GM19035 (cell line): Measurements from ENCODE around the gene GALNT9.

ENCODE experiments used
- ATAC-seq: cut with Tn5 transposase; IDR thresholded peaks from one replicate; pipeline ENCODE4 v1.9.1; 2021; ENCODE audit not compliant: unreplicated experiment

GALNT9 gene

DNA sequence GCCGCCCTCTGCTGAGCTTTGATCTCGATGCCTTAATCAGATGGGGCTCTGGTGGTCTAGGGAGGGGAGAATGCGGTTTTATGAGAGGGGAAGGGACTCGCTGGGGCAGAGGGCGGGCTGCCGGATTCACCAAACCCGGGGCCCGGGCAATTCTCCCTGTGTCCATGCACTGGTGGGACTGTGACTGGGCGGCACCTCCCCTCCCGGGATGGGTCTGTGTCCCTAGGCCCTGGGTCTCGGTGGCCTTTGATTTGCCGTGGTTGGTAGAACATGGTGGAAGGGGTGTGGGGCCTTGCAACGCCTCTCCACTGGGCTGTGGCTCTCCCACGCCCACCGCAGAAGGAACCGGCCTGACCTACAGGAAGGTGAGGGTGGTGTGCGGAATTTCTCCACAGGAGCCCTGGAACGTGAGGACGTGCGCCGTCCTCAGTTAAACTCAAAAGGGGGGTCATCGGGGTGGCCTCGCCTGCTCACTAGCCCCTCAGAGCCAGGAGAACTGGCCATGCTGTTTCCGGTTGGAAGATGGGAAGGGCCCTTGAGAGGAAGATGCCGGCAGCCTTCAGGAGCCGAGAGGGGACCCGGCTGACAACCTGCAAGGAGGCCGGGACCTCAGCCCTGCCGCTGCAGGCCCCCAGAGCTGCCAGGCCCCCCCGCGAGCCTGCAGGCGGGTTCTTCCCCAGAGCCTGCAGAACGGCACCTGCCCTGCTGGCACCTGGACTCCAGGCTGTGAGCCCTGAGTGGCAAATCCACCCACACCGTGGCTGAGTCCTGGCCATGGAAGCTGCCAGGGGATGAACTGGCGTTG lies 141.5 kb downstream of the GALNT9 start:
- no peak for ATAC-seq

DNA sequence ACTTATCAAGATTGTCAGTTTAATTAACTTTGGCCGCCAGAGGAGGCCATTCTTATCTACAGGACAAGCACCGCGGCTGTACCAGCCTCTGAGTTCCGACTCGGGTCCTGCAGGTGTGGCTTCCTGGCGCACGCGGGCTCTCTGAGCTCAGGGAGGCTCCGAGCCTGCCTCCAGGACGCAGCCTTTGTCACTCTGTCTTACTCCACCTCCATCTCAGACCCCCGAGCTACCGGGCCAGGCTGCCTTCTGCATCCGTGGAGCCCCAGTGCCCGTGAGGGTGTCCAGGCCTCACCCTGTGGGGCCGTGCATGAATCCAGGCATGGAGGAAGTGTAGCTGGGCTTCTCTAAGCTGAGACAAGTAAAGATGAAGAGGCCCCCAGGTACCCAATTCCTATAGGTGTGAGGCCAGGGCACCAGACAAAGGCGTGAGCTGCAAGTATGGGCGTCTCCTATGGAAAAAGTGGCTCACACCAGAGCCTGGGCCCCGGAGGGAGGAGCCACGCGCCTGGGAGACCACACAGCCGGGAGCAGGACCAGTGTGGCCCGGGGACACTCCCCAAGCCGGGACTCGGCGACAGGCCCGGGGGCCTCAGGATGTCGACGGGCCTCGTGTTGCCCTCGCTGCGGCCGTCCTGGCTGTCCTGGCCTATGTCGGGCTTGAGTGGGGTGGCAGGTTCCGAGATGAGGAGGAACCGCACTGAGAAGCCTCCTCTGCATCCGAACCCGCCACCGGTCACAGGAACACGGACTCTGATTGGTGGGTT lies 142.3 kb downstream of the GALNT9 start:
- no peak for ATAC-seq

DNA sequence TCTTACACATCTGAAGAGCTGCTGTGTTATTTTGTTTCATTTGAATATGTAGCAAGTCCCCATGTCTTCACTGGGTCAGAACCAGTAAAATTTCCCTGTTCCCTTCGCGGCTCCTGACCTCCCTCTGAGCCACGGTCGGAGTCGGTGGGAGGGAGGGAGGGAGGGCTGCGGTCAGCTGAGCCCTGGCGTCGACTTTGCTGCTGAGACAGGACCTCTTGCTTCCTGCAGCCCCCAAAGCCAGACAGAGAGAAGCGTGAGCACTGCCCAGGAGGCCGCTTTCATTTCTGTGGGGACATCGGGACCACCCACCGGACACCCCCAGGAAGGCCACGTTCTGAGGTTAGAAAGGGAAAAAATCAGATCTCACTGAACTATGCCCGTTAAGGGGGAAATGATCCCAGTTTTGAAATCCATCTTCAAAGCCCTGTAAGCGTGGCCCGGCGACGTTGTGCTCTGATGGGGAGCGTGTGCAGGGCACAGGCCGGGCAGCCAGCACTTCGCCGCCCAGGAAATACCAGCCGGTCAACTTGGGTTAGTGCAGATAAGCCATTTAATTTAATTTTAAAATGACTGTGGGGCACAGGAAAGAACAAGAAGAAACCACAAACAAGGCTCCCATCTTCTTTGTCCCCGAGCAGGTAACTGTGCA lies 143.1 kb downstream of the GALNT9 start:
- ATAC-seq: no peak

DNA sequence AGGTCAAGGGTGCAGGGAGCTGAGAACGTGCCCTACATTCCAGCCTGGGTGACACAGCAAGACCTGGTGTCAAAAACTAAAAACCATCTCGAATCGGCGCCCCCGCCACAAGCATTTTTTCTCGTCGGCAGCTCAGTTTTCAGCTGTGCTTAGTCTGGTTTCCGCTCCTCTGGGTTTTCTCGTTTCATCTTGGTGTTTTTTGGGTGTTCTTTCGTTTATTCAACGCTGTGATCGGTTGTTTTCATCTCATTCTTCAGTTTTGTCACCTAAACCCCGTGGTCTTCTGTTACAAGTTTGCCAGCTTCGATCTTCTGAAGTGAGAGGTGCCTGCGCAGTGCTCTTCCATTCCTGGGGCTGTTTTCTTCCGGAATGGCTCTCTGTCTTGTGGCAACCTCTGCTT lies 143.7 kb downstream of the GALNT9 start:
- ATAC-seq: no peak

DNA sequence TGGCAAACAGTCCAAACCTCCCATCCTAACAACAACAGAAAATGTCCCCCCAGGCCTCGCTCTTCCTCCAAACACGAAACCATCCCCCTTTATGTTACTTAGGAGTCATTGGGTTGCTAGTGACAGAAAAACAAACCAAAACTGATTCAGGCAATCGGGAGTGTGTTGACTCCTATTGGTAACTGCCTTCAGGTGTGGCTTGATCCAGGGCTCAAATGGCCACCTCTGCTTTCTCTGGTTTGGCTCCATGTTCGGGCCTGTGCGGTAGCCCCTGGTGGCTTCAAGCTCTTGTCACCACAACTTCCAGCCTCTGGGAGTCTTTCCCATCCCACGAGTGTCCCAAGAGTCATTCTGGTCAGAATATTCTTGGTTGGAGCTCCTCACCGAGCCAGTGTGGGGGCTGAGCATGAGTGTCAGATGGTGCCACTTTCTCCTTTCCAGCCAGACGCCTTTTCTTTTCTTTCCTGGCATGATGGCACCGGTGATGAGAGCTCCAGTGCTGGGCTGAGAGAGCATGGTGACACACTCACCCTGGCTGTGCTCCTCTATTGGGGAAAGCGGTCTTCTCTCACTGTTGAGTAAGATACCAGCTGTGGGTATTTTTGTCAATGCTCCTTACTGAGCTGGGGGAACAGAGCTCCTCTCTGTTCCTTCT lies 146.6 kb downstream of the GALNT9 start:
- ATAC-seq: no peak

DNA sequence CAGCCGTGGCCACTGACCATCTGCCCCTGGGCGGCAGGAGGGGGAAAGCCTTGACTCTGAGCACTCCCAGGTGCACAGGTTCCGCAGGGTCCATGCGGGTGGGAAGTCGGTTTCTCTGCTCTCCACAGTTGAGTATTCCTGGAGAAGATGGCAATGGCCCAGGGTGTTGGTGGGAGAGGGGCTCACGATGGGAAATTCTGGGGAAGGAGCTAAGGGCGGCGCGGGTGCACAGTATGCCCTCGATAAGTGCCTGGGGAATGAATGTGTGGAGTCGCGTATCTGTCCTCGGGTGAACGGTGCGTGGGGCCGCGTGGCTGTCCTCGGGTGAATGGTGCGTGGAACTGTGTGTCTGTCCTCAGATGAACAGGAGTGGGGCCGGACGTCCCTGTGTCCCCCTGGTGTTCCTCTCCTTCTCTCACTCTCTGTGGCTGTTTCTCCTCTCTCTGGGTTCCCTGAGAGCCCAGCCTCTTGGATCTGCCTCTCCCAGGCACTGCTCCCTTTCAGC lies 147.1 kb downstream of the GALNT9 start:
- ATAC-seq: no peak

DNA sequence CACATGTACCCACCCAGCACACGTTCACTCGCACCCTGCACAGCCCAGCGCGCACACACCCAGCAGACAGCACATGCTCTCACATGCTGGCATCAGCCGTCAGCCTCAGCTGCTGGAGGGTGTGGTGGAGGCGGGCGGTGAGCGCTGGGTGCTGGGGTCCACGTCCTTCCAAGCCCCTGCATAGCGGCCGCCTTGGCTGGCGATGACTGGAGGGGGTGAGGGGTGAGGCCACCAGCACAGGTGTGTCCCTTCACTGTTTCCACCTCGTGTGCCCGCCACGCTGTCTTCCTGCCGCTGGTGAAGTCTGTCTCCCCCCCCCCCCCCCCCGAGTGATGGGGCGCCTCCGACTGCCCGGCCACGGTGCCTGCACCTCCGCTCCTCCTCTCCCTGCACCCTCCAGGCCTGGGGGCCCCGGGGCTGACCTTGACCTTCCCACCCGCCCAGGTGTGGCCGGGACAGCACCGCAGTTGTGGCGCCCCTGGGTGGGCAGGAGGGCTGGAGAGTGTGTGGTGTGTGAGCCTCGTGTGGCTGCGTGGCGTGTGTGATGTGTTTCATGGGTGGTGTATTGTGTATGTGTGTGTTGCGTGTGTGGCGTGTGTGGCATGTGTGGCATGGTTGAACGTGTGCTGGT lies 147.7 kb downstream of the GALNT9 start:
- ATAC-seq: no peak

DNA sequence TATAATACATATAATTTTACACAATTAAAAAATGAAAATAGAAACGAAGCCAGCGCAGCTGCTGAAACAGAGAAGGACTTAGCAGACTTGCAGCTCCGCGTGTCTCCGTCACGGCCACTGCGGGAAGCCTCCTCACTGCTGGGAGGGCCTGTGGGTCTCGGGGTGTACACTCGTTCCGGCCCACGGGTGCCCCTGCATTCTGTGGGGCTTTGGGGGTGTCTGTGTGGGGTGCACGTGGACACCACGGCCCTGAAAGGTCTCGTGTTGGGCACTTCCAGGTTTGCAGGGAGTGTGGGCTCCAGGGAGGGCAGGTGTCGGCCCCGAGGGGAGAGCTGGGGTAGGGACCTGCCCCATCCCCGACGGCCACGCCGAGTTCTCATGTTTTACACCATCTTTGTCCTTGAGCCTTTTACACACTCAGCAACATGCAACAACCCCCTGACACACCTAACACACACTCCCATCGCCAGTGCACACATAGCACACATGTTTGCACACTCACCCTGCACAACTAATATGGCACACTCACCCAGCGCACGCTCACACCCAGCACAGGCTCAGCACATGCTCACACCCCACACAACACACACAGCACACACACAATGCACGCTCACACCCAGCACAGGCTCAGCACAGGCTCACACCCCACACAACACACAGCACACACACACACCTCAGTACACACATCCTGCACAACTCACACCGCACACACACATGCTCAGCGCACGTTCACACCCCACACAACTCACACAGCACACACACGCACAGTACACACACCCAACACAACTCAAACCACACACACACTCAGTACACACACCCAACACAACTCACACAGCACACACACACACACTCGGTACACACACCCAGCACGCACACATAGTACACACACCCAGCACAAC lies 148.5 kb downstream of the GALNT9 start:
- ATAC-seq: no peak

DNA sequence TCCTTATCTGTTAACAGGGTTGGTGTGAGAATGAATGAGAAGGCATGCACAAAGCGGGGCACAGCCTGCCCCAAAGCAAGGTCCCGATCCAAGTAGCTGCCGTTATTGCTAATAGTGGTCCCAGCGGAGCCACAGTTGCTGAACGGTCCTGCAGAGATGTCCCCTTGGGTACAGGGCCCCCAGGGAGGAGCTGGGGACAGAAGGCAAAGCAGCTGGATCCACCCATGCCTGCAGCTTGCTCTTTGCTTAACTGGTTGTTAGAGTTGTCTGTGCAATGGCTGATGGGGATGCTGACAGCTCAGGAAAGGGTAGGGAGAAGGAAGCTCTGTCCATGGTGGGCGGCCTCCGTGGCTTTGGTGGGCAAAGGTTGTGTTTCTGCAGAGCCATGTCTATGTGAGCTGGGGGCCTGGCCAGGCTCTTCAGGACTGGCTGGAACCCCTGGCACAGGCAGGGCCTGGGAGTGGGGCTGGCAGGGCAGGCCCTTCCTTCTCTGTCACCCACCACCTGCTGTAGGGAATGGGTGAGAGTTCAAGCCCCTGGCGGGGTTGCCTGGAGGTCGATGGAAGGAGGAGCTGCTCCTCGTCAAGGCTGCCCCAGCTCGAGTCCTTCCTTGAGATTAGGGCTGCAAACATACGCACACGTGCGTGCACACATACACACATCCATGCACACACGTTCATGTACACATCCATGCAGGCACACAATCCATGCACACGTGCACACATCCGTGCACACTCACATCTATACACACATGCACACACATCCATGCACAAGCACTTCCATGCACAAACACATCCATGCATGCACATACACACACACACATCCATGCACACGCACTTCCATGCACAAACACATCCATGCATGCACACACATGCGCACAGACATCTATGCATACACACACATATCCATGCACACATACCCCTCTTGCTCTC lies 149.7 kb downstream of the GALNT9 start:
- no peak for ATAC-seq

DNA sequence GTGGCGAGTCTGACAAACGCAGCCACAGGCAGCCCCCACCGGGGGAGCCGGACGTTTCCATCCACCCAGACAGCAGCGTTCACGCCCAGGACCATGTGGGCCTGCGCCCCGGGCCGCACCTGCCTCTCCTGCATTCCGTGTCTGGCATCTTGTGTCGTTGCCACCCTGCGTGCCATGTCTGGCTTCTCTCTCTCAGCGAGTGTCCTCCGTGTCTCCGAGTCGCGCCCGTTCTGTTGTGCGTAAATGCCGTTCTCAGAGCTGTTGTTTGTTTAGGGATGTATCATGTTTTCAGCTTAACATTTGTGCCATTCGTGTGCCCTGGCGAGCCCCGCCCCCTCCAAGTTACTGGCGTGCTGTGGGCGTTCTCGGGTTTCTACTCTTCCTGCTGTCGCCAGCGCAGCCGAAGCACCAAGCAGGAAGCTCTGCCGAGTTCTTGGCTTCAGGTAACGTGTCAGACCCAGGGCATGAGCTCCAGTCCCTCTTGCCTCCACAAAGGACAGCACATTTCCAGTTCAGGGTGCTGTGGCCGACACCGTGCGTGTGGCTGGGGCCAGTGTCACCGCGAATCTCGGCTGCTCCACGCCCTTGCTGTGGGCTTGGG lies 150.5 kb downstream of the GALNT9 start:
- ATAC-seq: no peak

DNA sequence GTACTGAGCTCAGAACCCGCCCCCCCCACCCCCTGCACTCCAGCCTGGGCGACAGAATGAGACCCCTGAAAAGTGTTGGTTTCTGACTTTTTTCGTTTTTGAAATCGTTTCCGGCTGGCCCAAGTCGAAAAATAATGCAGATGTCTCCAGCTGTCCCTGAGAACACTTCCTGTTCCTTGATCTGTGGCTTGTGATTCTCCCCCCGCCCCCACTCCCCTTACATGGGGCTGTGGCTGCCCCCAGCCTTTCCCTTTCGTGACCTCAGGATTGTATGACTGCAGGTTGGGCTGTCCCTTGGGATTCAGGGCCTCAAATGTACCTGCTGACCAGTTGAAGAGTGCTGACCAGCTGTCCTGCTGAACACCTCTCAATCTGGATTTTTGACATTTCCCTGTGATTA lies 151.1 kb downstream of the GALNT9 start:
- ATAC-seq: no peak

DNA sequence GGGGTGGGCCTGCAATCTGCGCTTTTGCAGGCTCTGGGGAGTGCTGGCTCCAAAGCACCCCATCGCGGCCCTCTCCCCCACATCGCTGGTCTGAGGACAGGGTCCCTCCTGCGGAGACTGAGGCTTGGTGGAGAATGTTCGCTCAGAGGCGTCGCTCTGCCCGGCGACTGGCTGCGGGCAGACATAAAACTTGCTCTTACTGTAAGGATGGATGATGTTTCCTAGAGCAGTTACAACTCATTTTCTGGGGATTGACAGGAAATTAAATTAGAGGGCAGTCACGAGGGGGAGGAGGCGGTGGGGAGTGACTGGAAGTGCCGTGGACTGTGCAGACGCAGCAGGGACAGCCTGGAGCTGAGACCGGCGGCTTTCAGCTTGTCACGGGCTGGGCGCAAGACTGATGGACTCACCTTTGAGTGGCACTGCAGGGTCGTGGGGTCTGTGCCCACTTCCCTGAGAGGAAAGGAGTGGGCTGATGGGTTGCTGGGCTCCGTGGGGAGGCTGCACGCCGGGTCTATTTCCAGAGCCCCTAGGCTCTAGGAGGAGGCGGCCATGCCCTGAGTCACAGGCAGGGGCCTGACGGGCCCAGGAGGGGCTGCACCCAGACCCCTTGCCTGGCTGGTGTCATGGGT lies 152.4 kb downstream of the GALNT9 start:
- ATAC-seq: no peak

DNA sequence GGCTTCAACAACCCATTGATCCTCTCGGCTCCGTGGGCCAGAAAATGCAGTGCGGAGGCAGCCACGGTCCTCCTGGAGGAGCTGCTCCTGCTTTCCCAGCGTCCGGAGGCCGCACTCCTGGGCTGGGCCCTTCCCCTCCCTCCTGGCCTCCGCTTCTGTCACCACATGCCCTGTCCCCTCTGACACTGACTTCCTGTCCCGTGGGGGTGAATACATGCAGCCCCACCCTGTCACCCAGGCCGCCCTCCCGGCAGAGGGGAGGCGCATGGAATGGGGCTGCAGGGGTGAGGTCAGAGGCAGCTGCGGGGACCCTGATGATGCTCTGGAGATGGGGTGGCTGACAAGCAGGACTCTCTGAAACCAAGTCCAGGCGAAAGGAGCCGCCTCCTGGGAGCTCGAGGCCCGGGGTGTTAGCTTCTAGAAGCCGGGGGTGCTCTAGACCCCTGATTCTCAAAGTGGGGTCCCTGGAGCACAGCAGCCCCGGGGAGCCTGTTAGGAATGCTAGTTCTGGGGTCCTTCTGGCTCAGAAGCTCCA lies 152.9 kb downstream of the GALNT9 start:
- no peak for ATAC-seq

DNA sequence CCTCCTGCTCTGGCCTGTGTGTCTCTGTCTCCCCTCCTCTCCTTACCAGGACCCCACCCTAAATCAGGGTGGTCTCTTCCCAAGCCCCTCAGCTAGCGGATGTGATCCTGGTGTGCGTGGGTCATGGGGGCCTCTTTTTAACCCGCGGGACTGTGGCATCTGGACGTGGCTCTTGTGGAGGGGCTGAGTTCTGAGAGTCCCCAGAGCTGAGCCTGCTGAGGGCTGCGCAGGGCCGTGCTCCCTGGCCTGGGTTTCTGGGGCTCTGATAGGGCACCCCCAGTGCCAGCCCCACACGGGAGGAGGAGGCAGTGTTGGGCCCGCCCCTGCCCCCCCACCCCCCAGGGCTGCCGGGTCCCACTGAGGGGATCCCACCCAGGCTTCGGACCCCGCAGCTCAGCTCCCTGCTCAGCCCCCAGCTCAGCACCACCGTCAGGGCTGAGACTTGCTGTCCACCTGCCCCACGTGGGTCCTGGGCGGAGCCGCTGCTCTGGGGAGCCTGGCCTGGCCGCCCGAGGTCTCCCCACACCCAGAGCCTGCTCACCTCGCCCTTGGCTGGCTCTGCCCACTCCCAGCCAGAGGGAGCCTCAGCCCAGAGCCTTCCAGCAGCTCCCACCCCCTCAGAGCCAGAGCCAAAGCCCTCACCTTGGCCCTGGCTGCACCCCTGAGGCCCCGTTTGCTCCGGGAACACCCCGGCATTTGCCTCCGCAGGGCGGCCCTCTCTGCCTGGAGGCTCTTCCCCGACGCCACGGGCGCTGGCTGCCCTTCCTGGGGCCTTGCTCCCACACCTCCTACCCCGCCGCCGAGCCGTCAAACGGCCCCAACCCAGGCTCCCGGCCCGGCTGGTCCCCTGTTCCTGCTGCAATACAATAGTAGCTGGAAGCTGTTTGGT lies 153.6 kb downstream of the GALNT9 start:
- ATAC-seq: no peak

DNA sequence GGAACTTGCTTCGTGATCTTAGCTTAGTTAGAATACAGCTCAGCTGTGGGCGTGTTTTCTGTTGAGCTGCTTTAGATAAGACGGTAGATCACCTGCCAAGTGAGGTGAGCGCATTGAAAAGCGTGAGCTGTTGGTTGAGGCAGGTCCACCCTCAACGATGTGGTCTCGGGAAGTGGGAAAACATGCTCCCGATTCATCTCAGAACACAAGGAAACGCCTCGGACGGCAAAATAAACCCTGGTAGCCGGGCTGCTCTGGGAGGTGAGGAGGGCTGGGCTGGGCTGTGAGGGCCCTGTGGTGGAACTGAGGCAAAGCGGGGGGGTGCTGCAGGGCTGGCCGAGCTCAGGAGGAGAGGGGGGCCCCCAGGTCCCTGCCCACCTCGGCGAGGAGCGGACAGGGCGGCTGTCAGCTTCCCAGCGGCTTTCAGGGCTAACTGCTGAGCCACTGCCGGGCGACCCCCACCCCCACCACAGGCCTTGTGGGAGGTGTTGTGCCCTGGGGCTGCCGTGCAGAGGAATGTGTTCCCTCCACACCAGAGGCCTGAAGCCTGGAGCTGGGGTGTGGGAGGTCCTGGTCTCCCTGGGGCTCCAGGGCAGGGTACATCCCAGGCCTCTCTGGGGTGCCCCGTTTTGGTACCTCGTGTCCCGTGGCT lies 154.4 kb downstream of the GALNT9 start:
- no peak for ATAC-seq
